RWPE1 (cell line): ENCODE measurements around the gene TBC1D22A.

Experiments used
- CTCF ChIA-PET: fragments of 350-600 bp; sonication (Branson Sonifier 250); formaldehyde crosslinking; extraction: SDS; loops from one replicate; lab custom pipeline; 2021; lab: Yijun Ruan, JAX
- POLR2A ChIA-PET: fragments of 400-600 bp; formaldehyde crosslinking; extraction: SDS; loops from one replicate; lab custom pipeline; 2020; ENCODE audit warnings: antibody characterized with exemption; ENCODE audit not compliant: low non-redundant PET; lab: Yijun Ruan, JAX
- DNase-seq: peaks from one replicate; pipeline ENCODE4 v3.0.0; 2012; ENCODE audit warnings: low spot score
- H3K27ac ChIP-seq: fragments of 450-650 bp; 2 replicates; pipeline ENCODE4 v1.5.1; 2017
- CTCF ChIP-seq: fragments of 450-650 bp; conservative IDR thresholded peaks from 2 replicates; pipeline ENCODE4 v1.5.1; 2017; ENCODE audit warnings: low read depth, mild to moderate bottlenecking

The TBC1D22A gene

GRCh38 chr22:46892866-46893265 is 130.4 kb downstream of the TBC1D22A start:
- no peak for TF ChIP-seq CTCF
- ChIA-PET CTCF (no interaction called here), POLR2A (no interaction called here)
- DNase-seq, result no peak
- H3K27ac ChIP-seq, result no peak overlapping the region

- no peak for TF ChIP-seq CTCF
- CTCF ChIA-PET, result no interaction called here
- H3K27ac ChIP-seq, result no peak overlapping the region
- POLR2A ChIA-PET, result no interaction called here
- no peak for DNase-seq
Observed at GRCh38 chr22:46893281-46894020, 131.0 kb downstream of the TBC1D22A start.

- DNase-seq, result no peak
- H3K27ac ChIP-seq, result no peak overlapping the region
- ChIA-PET POLR2A (no interaction called here), CTCF (no interaction called here)
- no peak for TF ChIP-seq CTCF
Observed at GRCh38 chr22:46894081-46894671, 131.7 kb downstream of the TBC1D22A start.

- ChIA-PET CTCF (no interaction called here), POLR2A (no interaction called here)
- TF ChIP-seq CTCF, result no peak
- no peak for DNase-seq
- H3K27ac ChIP-seq, result no peak overlapping the region
Observed at GRCh38 chr22:46894851-46895640, 132.6 kb downstream of the TBC1D22A start.

GRCh38 chr22:46895753-46896152 is 133.3 kb downstream of the TBC1D22A start:
- TF ChIP-seq CTCF, result no peak
- POLR2A ChIA-PET, result no interaction called here
- CTCF ChIA-PET, result no interaction called here
- DNase-seq, result no peak
- H3K27ac ChIP-seq, result no peak overlapping the region

GRCh38 chr22:46896166-46896565 is 133.7 kb downstream of the TBC1D22A start:
- TF ChIP-seq CTCF, result no peak
- no peak for DNase-seq
- ChIA-PET POLR2A (no interaction called here), CTCF (no interaction called here)
- H3K27ac ChIP-seq, result no peak overlapping the region
